GM12864 (cell line): ENCODE measurements around the gene ZG16.

Experiments
- DNase-seq: peaks from one replicate; pipeline ENCODE4 v3.0.0-alpha.2; 2011; ENCODE audit warnings: low read depth
- H3K4me3 ChIP-seq: 2 replicates; pipeline ENCODE4 v1.5.1; 2011; ENCODE audit warnings: mild to moderate bottlenecking, low read depth, low read length, control low read depth
- CTCF ChIP-seq: IDR thresholded peaks from 2 replicates; pipeline ENCODE4 v1.5.1; 2011; ENCODE audit warnings: low read depth, mild to moderate bottlenecking, moderate library complexity, low read length, control low read depth, inconsistent platforms; ENCODE audit errors: missing control alignments

The ZG16 gene

GRCh38 chr16:29812754-29813643 is 34.9 kb downstream of the ZG16 start:
- H3K4me3 ChIP-seq = no peak overlapping the region
- TF ChIP-seq CTCF = no peak
- no peak for DNase-seq

GRCh38 chr16:29813644-29814562 is 35.8 kb downstream of the ZG16 start:
- TF ChIP-seq CTCF = no peak
- no peak for DNase-seq
- H3K4me3 ChIP-seq = no peak overlapping the region

GRCh38 chr16:29814592-29814991 is 36.5 kb downstream of the ZG16 start:
- no peak overlapping the region for H3K4me3 ChIP-seq
- TF ChIP-seq CTCF = no peak

DNA sequence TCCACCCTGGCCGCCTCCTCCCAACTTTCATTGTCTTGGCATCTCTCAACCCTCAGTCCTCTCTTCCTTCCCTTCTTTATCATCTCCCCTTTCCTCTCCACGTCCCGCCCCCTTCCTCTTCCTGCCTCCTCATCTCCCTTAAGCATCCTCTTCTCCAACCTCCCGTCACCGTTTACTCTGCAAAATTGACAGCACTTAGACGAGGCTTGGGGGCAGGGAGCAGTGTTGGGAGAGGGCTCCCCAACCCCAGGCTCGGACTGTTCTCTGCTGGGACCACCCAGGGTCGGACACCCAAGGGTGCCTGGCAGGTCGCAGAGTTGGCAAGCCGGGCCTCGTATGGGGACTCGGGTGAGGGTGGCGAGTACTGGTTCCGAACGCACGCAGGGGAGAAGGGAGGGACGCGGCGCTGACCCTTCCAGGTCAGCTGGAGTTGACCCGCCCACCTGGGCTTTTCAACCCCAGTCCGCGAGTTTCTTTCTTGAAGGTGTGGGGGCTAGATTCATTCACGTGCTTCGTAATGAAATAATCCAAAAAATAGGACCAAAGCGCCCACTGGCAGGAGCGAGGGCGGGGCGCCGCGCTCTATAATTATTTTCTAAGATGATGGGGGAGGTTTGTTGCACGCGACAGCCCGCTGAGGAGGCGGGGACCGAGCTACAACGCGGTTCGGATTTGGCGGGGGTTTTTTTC is 37.1 kb downstream of the ZG16 start:
- peak overlapping the region; percentile 89 for H3K4me3 ChIP-seq
- TF ChIP-seq CTCF = no peak
- DNase-seq = no peak

More at GRCh38 chr16:29814592-29814991, 36.5 kb downstream of the ZG16 start:
- DNase-seq = no peak

DNA sequence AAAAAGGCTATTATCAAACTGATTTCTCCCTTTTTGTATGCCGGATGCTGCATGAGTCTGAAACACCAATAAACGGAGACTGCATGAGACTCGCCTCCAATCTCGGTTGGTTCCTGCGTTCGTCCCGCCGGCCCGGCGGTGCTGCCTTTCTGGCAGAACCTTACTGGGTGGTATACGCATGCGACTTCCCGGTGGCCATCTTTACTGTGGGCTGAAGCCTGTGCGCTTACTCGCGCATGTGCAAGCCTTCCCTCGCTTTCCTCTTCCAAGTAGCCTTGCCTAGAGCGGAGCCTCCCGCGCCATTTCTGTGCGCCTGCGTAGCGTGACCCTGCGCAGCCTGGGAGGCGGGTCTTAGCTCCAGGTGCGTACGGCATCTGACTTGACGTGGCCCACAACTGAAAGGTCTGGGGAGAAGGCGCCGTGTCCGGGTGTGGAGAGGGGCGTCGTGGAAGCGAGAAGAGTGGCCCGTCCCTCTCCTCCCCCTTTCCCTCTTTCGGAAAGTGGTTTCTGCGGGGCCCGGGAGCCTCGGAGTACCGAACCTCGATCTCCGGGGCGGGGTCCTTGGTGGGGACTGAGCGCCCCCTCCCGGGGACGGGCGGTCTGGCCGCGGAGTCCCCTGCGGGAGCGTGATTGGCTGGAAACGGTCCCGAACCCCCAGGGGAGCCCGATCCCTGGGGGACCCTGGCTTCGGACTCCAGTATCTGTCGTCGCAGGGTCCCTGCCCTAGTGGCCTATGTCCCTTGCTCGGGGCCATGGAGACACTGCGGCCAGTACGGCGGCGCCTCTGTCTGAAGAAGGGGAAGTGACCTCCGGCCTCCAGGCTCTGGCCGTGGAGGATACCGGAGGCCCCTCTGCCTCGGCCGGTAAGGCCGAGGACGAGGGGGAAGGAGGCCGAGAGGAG is 38.0 kb downstream of the ZG16 start, which contains the start of gene PAGR1:
PAGR1 (plus strand) TSS at position 360 of the 901 bp plus-strand sequence; CDS start at position 734, 374 bp downstream.
- peak; percentile 99 for DNase-seq
- peak; percentile 94 for TF ChIP-seq CTCF
- peak within 1 kb of the TSS; percentile 89 for H3K4me3 ChIP-seq
